Endothelial cell of umbilical vein (primary cell): Measurements from ENCODE around the gene RFXANK. TPM values are rescaled to one million over a fixed set of nuclear protein-coding genes. Genes with fewer than 3 reads are reported as not detected.

ENCODE experiments used
- BruUV-seq: library from RNA; stranded (reverse); fragments of 400-500 nt; replicated peaks from 2 replicates; lab custom pipeline; 2021; lab: Mats Ljungman, UMichigan
- CTCF ChIA-PET: fragments of 300-600, 350-600 bp; sonication (Branson Sonifier 250); formaldehyde crosslinking; loops from one replicate; lab custom pipeline; 2021; ENCODE audit warnings: antibody characterized with exemption, inconsistent platforms; lab: Charles Lee
- POLR2A ChIA-PET: fragments of 300-600, 350-600 bp; sonication (Branson Sonifier 250); formaldehyde crosslinking; loops from one replicate; lab custom pipeline; 2021; ENCODE audit warnings: antibody characterized with exemption, inconsistent platforms; lab: Charles Lee
- DNase-seq: peaks from one replicate; pipeline ENCODE4 v3.0.0-alpha.2; 2011; ENCODE audit warnings: low read depth, low spot score
- FAIRE-seq: peaks from 2 replicates; lab custom pipeline; 2011; peaks lifted over from hg19 to GRCh38; lab: Jason Lieb, UNC
- H2AFZ ChIP-seq: 2 replicates; pipeline ENCODE4 v1.6.0; 2012; ENCODE audit warnings: low read depth, low read length, control low read depth, inconsistent platforms
- H3K27ac ChIP-seq: 2 replicates; pipeline ENCODE4 v1.5.1; 2011; ENCODE audit warnings: low read depth, mild to moderate bottlenecking, control low read depth, low read length, moderate library complexity; ENCODE audit not compliant: insufficient read depth
- H3K27me3 ChIP-seq, 2 experiments: 2 replicates each; pipeline versions ENCODE4 v1.6.0 to v1.6.1; 2011; ENCODE audit warnings: low read length in 2 of 2, mixed read lengths in 1 of 2; ENCODE audit not compliant: control insufficient read depth in 2 of 2, insufficient read depth in 2 of 2
- H3K36me3 ChIP-seq, 2 experiments: 2 replicates in 1 of 2; 3 replicates in 1 of 2; pipeline ENCODE4 v1.5.1; 2011; ENCODE audit warnings: low read length in 2 of 2, mild to moderate bottlenecking in 1 of 2, moderate library complexity in 1 of 2; ENCODE audit not compliant: control insufficient read depth in 2 of 2, insufficient read depth in 2 of 2; ENCODE audit errors: extremely low read depth in 1 of 2
- H3K4me1 ChIP-seq: 3 replicates; pipeline ENCODE4 v1.5.1; 2011; ENCODE audit warnings: mild to moderate bottlenecking, low read length; ENCODE audit not compliant: control insufficient read depth, insufficient read depth; ENCODE audit errors: extremely low read depth
- H3K4me2 ChIP-seq: 2 replicates; pipeline ENCODE4 v1.6.1; 2011; ENCODE audit warnings: low read length, control low read depth, mixed read lengths; ENCODE audit not compliant: insufficient read depth
- H3K4me3 ChIP-seq, 3 experiments: fragments of 200-600 bp in 1 of 3; sonication (generic), shearing (Covaris generic) in 1 of 3; replicated peaks in 1 of 3; 2 replicates each; pipeline ENCODE4 v1.5.1; 2011 to 2016; ENCODE audit warnings: control low read depth in 3 of 3, low read length in 3 of 3, mild to moderate bottlenecking in 2 of 3, inconsistent platforms in 1 of 3, low read depth in 1 of 3, moderate library complexity in 1 of 3; ENCODE audit not compliant: insufficient read depth in 1 of 3
- H3K79me2 ChIP-seq: 2 replicates; pipeline ENCODE4 v1.6.0; 2012; ENCODE audit warnings: low read length, inconsistent platforms; ENCODE audit not compliant: control insufficient read depth, insufficient read depth
- H3K9ac ChIP-seq: replicated peaks from 2 replicates; pipeline ENCODE3; 2011; ENCODE audit warnings: low read length, control low read depth; ENCODE audit not compliant: insufficient read depth; ENCODE audit errors: extremely low read depth
- H3K9me1 ChIP-seq: replicated peaks from 3 replicates; pipeline ENCODE4 v1.6.0; 2011; ENCODE audit warnings: mild to moderate bottlenecking, low read length; ENCODE audit not compliant: control insufficient read depth, insufficient read depth; ENCODE audit errors: extremely low read depth
- H3K9me3 ChIP-seq: replicated peaks from 2 replicates; pipeline ENCODE4 v1.5.1; 2012; ENCODE audit warnings: low read length, inconsistent platforms; ENCODE audit not compliant: control insufficient read depth, insufficient read depth
- H4K20me1 ChIP-seq: replicated peaks from 2 replicates; pipeline ENCODE3; 2011; ENCODE audit warnings: mild to moderate bottlenecking, low read length; ENCODE audit not compliant: control insufficient read depth, insufficient read depth; ENCODE audit errors: extremely low read depth
- CTCF ChIP-seq, 2 donors: IDR thresholded peaks; 1 replicate in 1 of 2; 2 replicates in 1 of 2; pipeline ENCODE4 v1.5.1; 2011; ENCODE audit warnings: low read length in 2 of 2, mild to moderate bottlenecking in 2 of 2, moderate library complexity in 2 of 2, control low read depth in 1 of 2, inconsistent platforms in 1 of 2, low read depth in 1 of 2; ENCODE audit not compliant: insufficient read depth in 1 of 2; ENCODE audit errors: extremely low read depth in 1 of 2
- EZH2 ChIP-seq: IDR thresholded peaks from 2 replicates; pipeline ENCODE4 v1.6.1; 2012; ENCODE audit warnings: borderline replicate concordance, low read depth, mild to moderate bottlenecking, moderate library complexity, low read length, inconsistent platforms; ENCODE audit not compliant: severe bottlenecking
- FOS ChIP-seq: IDR thresholded peaks from 2 replicates; pipeline ENCODE4 v1.6.1; 2011; ENCODE audit warnings: mild to moderate bottlenecking, low read length, moderate library complexity, borderline replicate concordance; ENCODE audit not compliant: insufficient read depth
- GATA2 ChIP-seq: IDR thresholded peaks from 2 replicates; pipeline ENCODE4 v1.7.0; 2011; ENCODE audit warnings: low read depth, mild to moderate bottlenecking, moderate library complexity, mixed read lengths, low read length; ENCODE audit not compliant: insufficient read length, insufficient read depth
- JUN ChIP-seq: IDR thresholded peaks from 2 replicates; pipeline ENCODE4 v1.6.1; 2011; ENCODE audit warnings: borderline replicate concordance, low read depth; ENCODE audit not compliant: insufficient read length, insufficient read depth
- MAX ChIP-seq: IDR thresholded peaks from 2 replicates; pipeline ENCODE4 v1.6.1; 2011; ENCODE audit not compliant: insufficient read depth, insufficient read length
- MYC ChIP-seq: IDR thresholded peaks from one replicate; pipeline ENCODE4 v1.6.1; 2011; ENCODE audit warnings: mild to moderate bottlenecking, low read depth, low read length
- POLR2A ChIP-seq: IDR thresholded peaks from 2 replicates; pipeline ENCODE4 v1.6.1; 2012; ENCODE audit warnings: low read depth, mild to moderate bottlenecking, control low read depth, low read length
- POLR2AphosphoS5 ChIP-seq: IDR thresholded peaks from 2 replicates; pipeline ENCODE4 v1.6.1; 2012; ENCODE audit warnings: low read depth, mild to moderate bottlenecking, control low read depth, low read length, moderate library complexity; ENCODE audit not compliant: insufficient read depth
- dilution Hi-C: fragments of 300-500 bp; cut with MboI; formaldehyde crosslinking; loops from one replicate; pipeline ENCODE4 v1.15.0; 2019; ENCODE audit warnings: low sequenced_read_pairs; ENCODE audit not compliant: extremely low pct_ligation_motif_present
- intact Hi-C: fragments of 100-400 bp; cut with micrococcal nuclease; formaldehyde crosslinking; loops from one replicate; pipeline ENCODE4 v1.10.0; 2022
- polyA plus RNA-seq, 4 experiments: library from polyadenylated mRNA; depleted of rRNA in 3 of 4; stranded (reverse) in 3 of 4; unstranded in 1 of 4; fragments of >200 nt; gene quantifications; 2 replicates each; pipeline versions ENCODE4 v1.2.1 to v1.2.3, GENCODE V29; 2011 to 2012; ENCODE audit warnings: missing spikeins in 1 of 4
- total RNA-seq: library from RNA; stranded (reverse); gene quantifications from 2 replicates; pipeline ENCODE4 v1.2.3, GENCODE V29; 2021

Gene RFXANK
- total and polyA plus RNA-seq, 2 donors (not counting 3 experiments of a cell fraction or from before 2014, with no cell fraction given) = 105 to 124 TPM

GRCh38 chr19:19239675-19240074 lies 47.6 kb downstream of the RFXANK start:
- Histone ChIP-seq H3K4me1 (no peaks in the 10 kb centered on the region), H3K9me1 (no peaks in the 10 kb centered on the region), H3K36me3 (no peaks in the 10 kb centered on the region), H3K27me3 (no peaks in the 10 kb centered on the region), H3K79me2 (no peaks in the 10 kb centered on the region), H2AFZ (no peak overlapping the region), H3K4me3 (no peak overlapping the region), H3K4me2 (no peak overlapping the region), H4K20me1 (no peaks in the 10 kb centered on the region), H3K9ac (no peak overlapping the region), H3K9me3 (peaks cover under 1% of the 10 kb centered on the region), H3K27ac (no peak overlapping the region)
- BruUV-seq = no TSS peak
- POLR2A ChIA-PET = no interaction called here
- DNase-seq (no peak), FAIRE-seq (no peak)
- intact Hi-C loops = no loop called here
- CTCF ChIA-PET = no interaction called here
- dilution Hi-C loops = no loop called here
- TF ChIP-seq CTCF (IDR thresholded peaks at IDR 0.05; ENCODE audit: extremely low read depth in 1 of 2, insufficient read depth in 1 of 2, low read depth in 1 of 2, low read length in 2 of 2) (no peak), POLR2AphosphoS5 (no peak), GATA2 (no peak), MYC (no peak), JUN (no peak), MAX (no peak), FOS (no peak), POLR2A (no peak), EZH2 (no peak)
